OCI-LY3 (cell line): Measurements from ENCODE around the gene CNTNAP2.

Source experiments
- H2AFZ ChIP-seq: fragments of 200-600, 300-600 bp; shearing (Covaris generic); 2 replicates; pipeline ENCODE4 v1.6.0; 2014; ENCODE audit warnings: antibody characterized with exemption, low read depth, low read length
- H3K27ac ChIP-seq: fragments of 200-600, 300-600 bp; sonication (generic); 2 replicates; pipeline ENCODE4 v1.5.1; 2014; ENCODE audit warnings: mild to moderate bottlenecking, low read length, moderate library complexity, mixed read lengths
- H3K27me3 ChIP-seq: fragments of 200-600, 300-600 bp; sonication (generic); 2 replicates; pipeline ENCODE4 v1.6.1; 2014; ENCODE audit warnings: low read depth, low read length, mixed read lengths
- H3K36me3 ChIP-seq: fragments of 200-600, 300-600 bp; sonication (generic); replicated peaks from 2 replicates; pipeline ENCODE3; 2014; ENCODE audit warnings: low read depth, low read length, mixed read lengths
- H3K4me1 ChIP-seq: fragments of 300-600, 200-600 bp; sonication (generic); 2 replicates; pipeline ENCODE4 v1.6.1; 2014; ENCODE audit warnings: low read length, mixed read lengths
- H3K4me2 ChIP-seq: fragments of 200-600, 300-600 bp; sonication (generic); 2 replicates; pipeline ENCODE4 v1.6.1; 2014; ENCODE audit warnings: low read length, mixed read lengths
- H3K4me3 ChIP-seq: fragments of 300-600, 200-600 bp; sonication (generic); 2 replicates; pipeline ENCODE4 v1.5.1; 2014; ENCODE audit warnings: antibody characterized with exemption, mild to moderate bottlenecking, low read length, moderate library complexity
- H3K79me2 ChIP-seq: fragments of 300-600, 200-600 bp; shearing (Covaris generic); 2 replicates; pipeline ENCODE4 v1.6.1; 2014; ENCODE audit warnings: mild to moderate bottlenecking, low read length, mixed read lengths
- H3K9ac ChIP-seq: fragments of 300-600, 200-600 bp; shearing (Covaris generic); 2 replicates; pipeline ENCODE4 v1.6.0; 2014; ENCODE audit warnings: mild to moderate bottlenecking, low read length, moderate library complexity
- H3K9me3 ChIP-seq: fragments of 200-600, 300-600 bp; shearing (Covaris generic); 2 replicates; pipeline ENCODE4 v1.6.1; 2014; ENCODE audit warnings: low read length, mixed read lengths; ENCODE audit not compliant: insufficient read depth
- H4K20me1 ChIP-seq: fragments of 200-600, 300-600 bp; sonication (generic); 2 replicates; pipeline ENCODE4 v1.6.1; 2016; ENCODE audit warnings: low read length, mixed read lengths; ENCODE audit not compliant: insufficient read depth
- EZH2phosphoT487 ChIP-seq: fragments of 200-600 bp; shearing (Covaris generic); IDR thresholded peaks from 2 replicates; pipeline ENCODE4 v1.6.1; 2018; ENCODE audit warnings: antibody characterized with exemption, mixed run types, low read depth
- TF ChIP-seq, protein P1 (sequence below): fragments of 200-600, 300-600 bp; sonication (generic); IDR thresholded peaks from 2 replicates; pipeline ENCODE4 v1.5.1; 2014; ENCODE audit warnings: antibody characterized with exemption, low read length, low read depth

The CNTNAP2 gene

DNA sequence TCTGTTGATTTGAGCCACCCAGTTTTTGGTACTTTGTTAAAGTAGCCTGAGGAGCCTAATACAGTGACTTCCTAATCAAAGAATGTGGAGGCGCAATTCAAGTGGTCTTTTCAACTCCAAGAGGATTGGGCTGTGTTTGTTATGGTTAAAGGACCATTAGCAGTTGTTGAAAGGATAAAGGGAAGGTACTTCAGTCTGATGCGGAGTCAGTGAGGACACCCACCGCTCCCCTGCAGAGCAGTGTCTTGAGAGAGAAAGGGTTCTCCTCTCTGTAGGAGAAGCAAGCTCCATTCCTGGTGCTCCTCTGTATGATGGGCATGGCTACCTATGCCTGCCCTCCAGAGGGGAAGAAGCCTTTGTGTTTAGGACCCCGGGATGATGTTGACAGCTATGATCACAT is 1883.4 kb downstream of the CNTNAP2 start:
- Histone ChIP-seq H3K9me3 (no peaks in the 10 kb centered on the region), H3K36me3 (no peaks in the 10 kb centered on the region), H3K4me3 (no peak overlapping the region), H3K27me3 (no peaks in the 10 kb centered on the region), H4K20me1 (no peaks in the 10 kb centered on the region), H2AFZ (no peak overlapping the region), H3K4me1 (no peaks in the 10 kb centered on the region), H3K9ac (no peak overlapping the region), H3K27ac (no peak overlapping the region), H3K79me2 (no peaks in the 10 kb centered on the region), H3K4me2 (no peak overlapping the region)
- TF ChIP-seq, protein P1, sequence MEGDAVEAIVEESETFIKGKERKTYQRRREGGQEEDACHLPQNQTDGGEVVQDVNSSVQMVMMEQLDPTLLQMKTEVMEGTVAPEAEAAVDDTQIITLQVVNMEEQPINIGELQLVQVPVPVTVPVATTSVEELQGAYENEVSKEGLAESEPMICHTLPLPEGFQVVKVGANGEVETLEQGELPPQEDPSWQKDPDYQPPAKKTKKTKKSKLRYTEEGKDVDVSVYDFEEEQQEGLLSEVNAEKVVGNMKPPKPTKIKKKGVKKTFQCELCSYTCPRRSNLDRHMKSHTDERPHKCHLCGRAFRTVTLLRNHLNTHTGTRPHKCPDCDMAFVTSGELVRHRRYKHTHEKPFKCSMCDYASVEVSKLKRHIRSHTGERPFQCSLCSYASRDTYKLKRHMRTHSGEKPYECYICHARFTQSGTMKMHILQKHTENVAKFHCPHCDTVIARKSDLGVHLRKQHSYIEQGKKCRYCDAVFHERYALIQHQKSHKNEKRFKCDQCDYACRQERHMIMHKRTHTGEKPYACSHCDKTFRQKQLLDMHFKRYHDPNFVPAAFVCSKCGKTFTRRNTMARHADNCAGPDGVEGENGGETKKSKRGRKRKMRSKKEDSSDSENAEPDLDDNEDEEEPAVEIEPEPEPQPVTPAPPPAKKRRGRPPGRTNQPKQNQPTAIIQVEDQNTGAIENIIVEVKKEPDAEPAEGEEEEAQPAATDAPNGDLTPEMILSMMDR, result no peak
- no peak for TF ChIP-seq EZH2phosphoT487

DNA sequence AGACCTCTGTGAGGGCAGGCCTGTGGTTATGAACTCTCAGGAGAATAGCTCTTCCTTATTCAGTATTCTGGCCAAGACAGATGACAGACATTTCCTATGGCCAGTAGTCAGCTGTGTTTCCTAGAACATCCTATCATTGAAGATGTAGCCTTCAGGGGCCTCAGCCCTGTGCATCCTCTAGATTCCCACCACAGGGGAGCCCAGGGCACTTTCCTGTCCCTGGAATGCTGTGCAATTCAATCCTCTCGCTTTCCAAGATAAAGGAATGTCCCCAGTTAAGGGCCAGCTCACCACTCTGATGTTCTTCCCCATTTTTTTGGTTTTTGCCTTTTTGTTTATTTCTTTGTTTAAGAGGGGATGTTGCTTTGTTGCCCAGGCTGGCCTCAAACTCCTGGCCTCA is 1895.2 kb downstream of the CNTNAP2 start:
- no peaks in the 10 kb centered on the region for H3K79me2 ChIP-seq
- no peaks in the 10 kb centered on the region for H3K36me3 ChIP-seq
- H3K4me3 ChIP-seq, result no peak overlapping the region
- no peak overlapping the region for H3K27ac ChIP-seq
- no peak overlapping the region for H3K4me2 ChIP-seq
- H3K4me1 ChIP-seq, result no peaks in the 10 kb centered on the region
- no peaks in the 10 kb centered on the region for H3K9me3 ChIP-seq
- no peaks in the 10 kb centered on the region; the same call in 1 of the 2 replicates for H3K27me3 ChIP-seq
- no peaks in the 10 kb centered on the region for H4K20me1 ChIP-seq
- H2AFZ ChIP-seq, result no peak overlapping the region
- H3K9ac ChIP-seq, result no peak overlapping the region
- TF ChIP-seq EZH2phosphoT487, result no peak
- TF ChIP-seq, protein P1, result no peak

DNA sequence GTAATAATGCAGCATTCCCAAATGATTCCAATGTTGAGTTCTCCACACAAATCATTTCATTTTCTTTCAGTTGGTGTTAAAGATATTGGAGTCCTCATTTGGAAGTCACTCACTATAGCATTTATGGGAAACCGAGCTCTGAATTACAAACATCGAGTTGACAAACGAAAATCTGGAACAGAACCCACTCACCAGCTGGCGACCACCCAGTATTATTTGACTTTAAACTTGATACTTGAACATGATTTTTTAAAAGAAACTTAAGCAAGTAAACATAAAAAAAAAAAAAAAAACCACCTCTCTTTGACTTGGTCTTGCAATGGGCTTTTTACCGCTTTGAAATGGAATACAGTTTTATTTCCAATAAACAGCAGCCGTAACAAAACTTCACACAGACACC is 1897.4 kb downstream of the CNTNAP2 start:
- H3K4me1 ChIP-seq, result no peaks in the 10 kb centered on the region
- no peak overlapping the region for H3K4me2 ChIP-seq
- H3K4me3 ChIP-seq, result no peak overlapping the region
- no peaks in the 10 kb centered on the region for H3K79me2 ChIP-seq
- no peaks in the 10 kb centered on the region; the same call in 1 of the 2 replicates for H3K27me3 ChIP-seq
- no peak overlapping the region for H3K27ac ChIP-seq
- H3K36me3 ChIP-seq, result no peaks in the 10 kb centered on the region
- H2AFZ ChIP-seq, result no peak overlapping the region
- TF ChIP-seq, protein P1, result no peak
- no peak overlapping the region for H3K9ac ChIP-seq
- H4K20me1 ChIP-seq, result no peaks in the 10 kb centered on the region
- H3K9me3 ChIP-seq, result no peaks in the 10 kb centered on the region

DNA sequence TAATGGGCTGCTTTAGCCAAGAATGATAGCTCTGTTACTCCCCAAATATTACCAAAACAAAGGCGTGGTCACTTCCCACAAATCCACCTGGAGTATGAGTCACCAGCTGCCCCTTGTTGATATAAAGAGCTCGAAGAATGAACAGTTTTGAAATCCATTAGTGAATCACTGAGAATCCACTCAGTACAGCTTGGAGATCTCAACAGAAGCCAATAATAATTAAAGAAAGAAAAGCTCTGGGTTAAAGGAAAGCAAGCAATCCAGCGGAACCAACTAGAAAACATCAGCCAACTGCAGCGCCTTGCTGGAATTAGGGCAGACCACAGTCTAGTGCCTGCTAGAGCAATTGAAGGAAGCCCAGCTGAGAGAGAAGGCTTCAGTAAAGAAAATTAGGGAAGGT is 1897.9 kb downstream of the CNTNAP2 start:
- no peak overlapping the region for H3K9ac ChIP-seq
- H2AFZ ChIP-seq, result no peak overlapping the region
- no peak overlapping the region for H3K27ac ChIP-seq
- H3K36me3 ChIP-seq, result no peaks in the 10 kb centered on the region
- H3K4me3 ChIP-seq, result no peak overlapping the region
- no peak overlapping the region for H3K4me2 ChIP-seq
- H4K20me1 ChIP-seq, result no peaks in the 10 kb centered on the region
- no peaks in the 10 kb centered on the region; the same call in 1 of the 2 replicates for H3K27me3 ChIP-seq
- H3K9me3 ChIP-seq, result no peaks in the 10 kb centered on the region
- no peaks in the 10 kb centered on the region for H3K79me2 ChIP-seq
- no peak for TF ChIP-seq EZH2phosphoT487
- TF ChIP-seq, protein P1, result no peak
- H3K4me1 ChIP-seq, result no peaks in the 10 kb centered on the region
